ENCODE results near the gene TMEM98.

The TMEM98 gene

GRCh38 chr17:32928586-32929535 lies 908 bp downstream of the TMEM98 start:
- Histone ChIP-seq H3K36me3 (ENCODE audit: control insufficient read depth, insufficient read depth, low read length) (0 out of 2 replicates have a peak, but pooled peaks cover 5% of the 10 kb centered on the region), H3K27me3 (ENCODE audit: control insufficient read depth, insufficient read depth, low read length) (no peaks in the 10 kb centered on the region), H3K9me3 (ENCODE audit: control insufficient read depth, insufficient read depth, low read length) (no peaks in the 10 kb centered on the region), H3K27ac (ENCODE audit: low read length) (no peak overlapping the region), H3K4me1 (ENCODE audit: control insufficient read depth, insufficient read depth, low read length) (peaks cover 8% of the 10 kb centered on the region), H3K4me3 (ENCODE audit: low read length) (peak overlapping the region; percentile 86)
- no peak for DNase-seq (ENCODE audit: low read depth, low spot score)
- WGBS (ENCODE audit: insufficient coverage, insufficient read length), result no CpG with 5 or more reads among the region's 19 CpGs

GRCh38 chr17:32929588-32929987 lies 1.6 kb downstream of the TMEM98 start:
- Histone ChIP-seq H3K27me3 (ENCODE audit: control insufficient read depth, insufficient read depth, low read length) (no peaks in the 10 kb centered on the region), H3K4me3 (ENCODE audit: low read length) (no peak overlapping the region), H3K27ac (ENCODE audit: low read length) (no peak overlapping the region), H3K36me3 (ENCODE audit: control insufficient read depth, insufficient read depth, low read length) (peaks cover 8% of the 10 kb centered on the region; the same call in 1 of the 2 replicates), H3K4me1 (ENCODE audit: control insufficient read depth, insufficient read depth, low read length) (peaks cover 8% of the 10 kb centered on the region), H3K9me3 (ENCODE audit: control insufficient read depth, insufficient read depth, low read length) (no peaks in the 10 kb centered on the region)
- WGBS (ENCODE audit: insufficient coverage, insufficient read length), result no CpG with 5 or more reads among the region's 2 CpGs
- DNase-seq (ENCODE audit: low read depth, low spot score), result no peak

- WGBS (ENCODE audit: insufficient coverage, insufficient read length), result no CpG with 5 or more reads among the region's 1 CpG
- DNase-seq (ENCODE audit: low read depth, low spot score), result no peak
- H3K4me1 ChIP-seq (ENCODE audit: control insufficient read depth, insufficient read depth, low read length), result peaks cover 8% of the 10 kb centered on the region
- no peak overlapping the region for H3K27ac ChIP-seq (ENCODE audit: low read length)
- H3K27me3 ChIP-seq (ENCODE audit: control insufficient read depth, insufficient read depth, low read length), result no peaks in the 10 kb centered on the region
- no peak overlapping the region for H3K4me3 ChIP-seq (ENCODE audit: low read length)
- peaks cover 8% of the 10 kb centered on the region; the same call in 1 of the 2 replicates for H3K36me3 ChIP-seq (ENCODE audit: control insufficient read depth, insufficient read depth, low read length)
- H3K9me3 ChIP-seq (ENCODE audit: control insufficient read depth, insufficient read depth, low read length), result no peaks in the 10 kb centered on the region
These were observed 2.6 kb downstream of the TMEM98 start for GRCh38 chr17:32930512-32930911.

GRCh38 chr17:32931686-32932085 lies 3.7 kb downstream of the TMEM98 start:
- no peak for DNase-seq (ENCODE audit: low read depth, low spot score)
- Histone ChIP-seq H3K27ac (ENCODE audit: low read length) (no peak overlapping the region), H3K27me3 (ENCODE audit: control insufficient read depth, insufficient read depth, low read length) (no peaks in the 10 kb centered on the region), H3K4me1 (ENCODE audit: control insufficient read depth, insufficient read depth, low read length) (peaks cover 9% of the 10 kb centered on the region), H3K9me3 (ENCODE audit: control insufficient read depth, insufficient read depth, low read length) (no peaks in the 10 kb centered on the region), H3K36me3 (ENCODE audit: control insufficient read depth, insufficient read depth, low read length) (peaks cover 8% of the 10 kb centered on the region; the same call in 1 of the 2 replicates), H3K4me3 (ENCODE audit: low read length) (no peak overlapping the region)
- WGBS (ENCODE audit: insufficient coverage, insufficient read length), result no CpG with 5 or more reads among the region's 1 CpG

GRCh38 chr17:32933881-32934280 lies 5.9 kb downstream of the TMEM98 start:
- Histone ChIP-seq H3K27ac (ENCODE audit: low read length) (no peak overlapping the region), H3K9me3 (ENCODE audit: control insufficient read depth, insufficient read depth, low read length) (no peaks in the 10 kb centered on the region), H3K27me3 (ENCODE audit: control insufficient read depth, insufficient read depth, low read length) (no peaks in the 10 kb centered on the region), H3K4me3 (ENCODE audit: low read length) (no peak overlapping the region), H3K4me1 (ENCODE audit: control insufficient read depth, insufficient read depth, low read length) (peaks cover 4% of the 10 kb centered on the region), H3K36me3 (ENCODE audit: control insufficient read depth, insufficient read depth, low read length) (peaks cover 8% of the 10 kb centered on the region; the same call in 1 of the 2 replicates)
- WGBS (ENCODE audit: insufficient coverage, insufficient read length), result no CpG with 5 or more reads among the region's 2 CpGs
- no peak for DNase-seq (ENCODE audit: low read depth, low spot score)

GRCh38 chr17:32935726-32936125 lies 7.8 kb downstream of the TMEM98 start:
- no peak overlapping the region for H3K4me3 ChIP-seq (ENCODE audit: low read length)
- no peak for DNase-seq (ENCODE audit: low read depth, low spot score)
- H3K9me3 ChIP-seq (ENCODE audit: control insufficient read depth, insufficient read depth, low read length), result no peaks in the 10 kb centered on the region
- peaks cover 3% of the 10 kb centered on the region for H3K4me1 ChIP-seq (ENCODE audit: control insufficient read depth, insufficient read depth, low read length)
- no CpG with 5 or more reads among the region's 2 CpGs for WGBS (ENCODE audit: insufficient coverage, insufficient read length)
- H3K36me3 ChIP-seq (ENCODE audit: control insufficient read depth, insufficient read depth, low read length), result peaks cover 13% of the 10 kb centered on the region
- no peaks in the 10 kb centered on the region for H3K27me3 ChIP-seq (ENCODE audit: control insufficient read depth, insufficient read depth, low read length)
- no peak overlapping the region for H3K27ac ChIP-seq (ENCODE audit: low read length)

- no peak for DNase-seq (ENCODE audit: low read depth, low spot score)
- no peaks in the 10 kb centered on the region for H3K9me3 ChIP-seq (ENCODE audit: control insufficient read depth, insufficient read depth, low read length)
- peaks cover 3% of the 10 kb centered on the region for H3K4me1 ChIP-seq (ENCODE audit: control insufficient read depth, insufficient read depth, low read length)
- no peak overlapping the region for H3K27ac ChIP-seq (ENCODE audit: low read length)
- no CpG with 5 or more reads among the region's 15 CpGs for WGBS (ENCODE audit: insufficient coverage, insufficient read length)
- no peaks in the 10 kb centered on the region for H3K27me3 ChIP-seq (ENCODE audit: control insufficient read depth, insufficient read depth, low read length)
- peaks cover 16% of the 10 kb centered on the region for H3K36me3 ChIP-seq (ENCODE audit: control insufficient read depth, insufficient read depth, low read length)
- no peak overlapping the region for H3K4me3 ChIP-seq (ENCODE audit: low read length)
These were observed 8.4 kb downstream of the TMEM98 start for GRCh38 chr17:32936186-32936893.

GRCh38 chr17:32936894-32937500 lies 9.0 kb downstream of the TMEM98 start:
- Histone ChIP-seq H3K9me3 (ENCODE audit: control insufficient read depth, insufficient read depth, low read length) (no peaks in the 10 kb centered on the region), H3K4me1 (ENCODE audit: control insufficient read depth, insufficient read depth, low read length) (peaks cover 3% of the 10 kb centered on the region), H3K36me3 (ENCODE audit: control insufficient read depth, insufficient read depth, low read length) (peaks cover 17% of the 10 kb centered on the region), H3K4me3 (ENCODE audit: low read length) (no peak overlapping the region), H3K27me3 (ENCODE audit: control insufficient read depth, insufficient read depth, low read length) (no peaks in the 10 kb centered on the region), H3K27ac (ENCODE audit: low read length) (no peak overlapping the region)
- WGBS (ENCODE audit: insufficient coverage, insufficient read length), result no CpG with 5 or more reads among the region's 14 CpGs
- peak; percentile 82 for DNase-seq (ENCODE audit: low read depth, low spot score)

- Histone ChIP-seq H3K4me1 (ENCODE audit: control insufficient read depth, insufficient read depth, low read length) (peaks cover 3% of the 10 kb centered on the region), H3K9me3 (ENCODE audit: control insufficient read depth, insufficient read depth, low read length) (no peaks in the 10 kb centered on the region), H3K36me3 (ENCODE audit: control insufficient read depth, insufficient read depth, low read length) (peaks cover 10% of the 10 kb centered on the region), H3K27ac (ENCODE audit: low read length) (no peak overlapping the region), H3K4me3 (ENCODE audit: low read length) (no peak overlapping the region), H3K27me3 (ENCODE audit: control insufficient read depth, insufficient read depth, low read length) (no peaks in the 10 kb centered on the region)
- WGBS (ENCODE audit: insufficient coverage, insufficient read length), result no CpG with 5 or more reads among the region's 10 CpGs
- DNase-seq (ENCODE audit: low read depth, low spot score), result no peak
These were observed 12.9 kb downstream of the TMEM98 start for GRCh38 chr17:32940706-32941390.
